HK-2 (cell line): ENCODE results near the gene WDR6.

Experiments used
- DNase-seq: peaks from one replicate; pipeline ENCODE4 v3.0.0-alpha.2; 2018; ENCODE audit not compliant: unreplicated experiment

The WDR6 gene

GRCh38 chr3:49027634-49028033 lies 20.4 kb downstream of the WDR6 start:
- no peak for DNase-seq

GRCh38 chr3:49028298-49028672 lies 21.1 kb downstream of the WDR6 start:
- no peak for DNase-seq

GRCh38 chr3:49028673-49029562 lies 21.7 kb downstream of the WDR6 start, which contains the start of gene IMPDH2:
Gene IMPDH2, minus strand, starts transcription at chr3:49029398. Its CDS starts 48 bp downstream, at chr3:49029350.
- peak; percentile 89 for DNase-seq

GRCh38 chr3:49029563-49029884 lies 22.3 kb downstream of the WDR6 start:
- DNase-seq: no peak

- DNase-seq: no peak
Measured at GRCh38 chr3:49030321-49030720, 23.1 kb downstream of the WDR6 start.

GRCh38 chr3:49032646-49033304 lies 25.6 kb downstream of the WDR6 start:
- DNase-seq: no peak

- no peak for DNase-seq
Measured at GRCh38 chr3:49034650-49035049, 27.5 kb downstream of the WDR6 start.

- no peak for DNase-seq
Measured at GRCh38 chr3:49035281-49035680, 28.1 kb downstream of the WDR6 start.

- no peak for DNase-seq
Measured at GRCh38 chr3:49053543-49053942, 46.4 kb downstream of the WDR6 start.

- no peak for DNase-seq
Measured at GRCh38 chr3:49054344-49054862, 47.2 kb downstream of the WDR6 start.

GRCh38 chr3:49057268-49057667 lies 50.1 kb downstream of the WDR6 start:
- no peak for DNase-seq

- DNase-seq: no peak
Measured at GRCh38 chr3:49058011-49058410, 50.8 kb downstream of the WDR6 start.
